ENCODE measurements around the gene FUT8.

GRCh38 chr14:65783101-65783500 is 370.6 kb downstream of the FUT8 start:
- no peak for TF ChIP-seq SP1 (IDR thresholded peaks at IDR 0.05; ENCODE audit: low read depth)
- TF ChIP-seq MAX (IDR thresholded peaks at IDR 0.05): no peak
- TF ChIP-seq POLR2A (IDR thresholded peaks at IDR 0.05; ENCODE audit: borderline replicate concordance, extremely low read depth, insufficient read depth, insufficient read length): no peak
- no peak for TF ChIP-seq CTCF (IDR thresholded peaks at IDR 0.05 in 2 of 3, conservative IDR thresholded peaks at IDR 0.05 in 1 of 3; ENCODE audit: borderline replicate concordance in 1 of 3, insufficient read depth in 1 of 3, low read depth in 2 of 3, low read length in 2 of 3)
- TF ChIP-seq REST (IDR thresholded peaks at IDR 0.05; ENCODE audit: low read depth): no peak
- TF ChIP-seq CEBPB (IDR thresholded peaks at IDR 0.05; ENCODE audit: low read depth): no peak
- no peak for TF ChIP-seq YY1 (IDR thresholded peaks at IDR 0.05; ENCODE audit: extremely low read depth, insufficient replicate concordance, low read depth, low read length)
- TF ChIP-seq RAD21 (IDR thresholded peaks at IDR 0.05; ENCODE audit: low read depth): no peak
- no peak for TF ChIP-seq EGR1 (IDR thresholded peaks at IDR 0.05; ENCODE audit: low read depth)

All from HCT116 (cell line).